ENCODE measurements around the gene ADAMTS16.

ADAMTS16 gene

GRCh38 chr5:5369051-5369605 lies 229.0 kb downstream of the ADAMTS16 start:
- no peak for TF ChIP-seq CTCF (IDR thresholded peaks at IDR 0.05; ENCODE audit: low read depth, low read length)

More at GRCh38 chr5:5369051-5369605, 229.0 kb downstream of the ADAMTS16 start:
- no peak for DNase-seq
- no peak overlapping the region for H3K27ac ChIP-seq
- no peak overlapping the region for H3K4me3 ChIP-seq (ENCODE audit: low read depth, low read length)
- H3K9me3 ChIP-seq (ENCODE audit: severe bottlenecking) = peaks cover 3% of the 10 kb centered on the region
- peaks cover 78% of the 10 kb centered on the region for H3K27me3 ChIP-seq (ENCODE audit: insufficient read depth, low read depth, severe bottlenecking)
- H3K36me3 ChIP-seq = no peaks in the 10 kb centered on the region
